GM06990 (cell line): ENCODE results near the gene MED16.

Experiments used
- DNase-seq: peaks from one replicate; pipeline ENCODE4 v3.0.0-alpha.2; 2011; ENCODE audit not compliant: insufficient read length; ENCODE audit errors: extremely low read depth
- H3K27me3 ChIP-seq: replicated peaks from 2 replicates; pipeline ENCODE4 v1.6.0; 2011; ENCODE audit warnings: low read length; ENCODE audit not compliant: control insufficient read depth, insufficient read depth
- H3K36me3 ChIP-seq: 2 replicates; pipeline ENCODE4 v1.5.1; 2011; ENCODE audit warnings: low read length; ENCODE audit not compliant: control insufficient read depth, insufficient read depth
- H3K4me3 ChIP-seq: replicated peaks from 2 replicates; pipeline ENCODE4 v1.5.1; 2011; ENCODE audit warnings: low read depth, mild to moderate bottlenecking, control low read depth, low read length
- TF ChIP-seq, protein P1 (sequence below): IDR thresholded peaks from 2 replicates; pipeline ENCODE4 v1.5.1; 2011; ENCODE audit warnings: low read length, control low read depth, mild to moderate bottlenecking, inconsistent platforms; ENCODE audit not compliant: insufficient read depth, poor library complexity, severe bottlenecking

The MED16 gene

DNA sequence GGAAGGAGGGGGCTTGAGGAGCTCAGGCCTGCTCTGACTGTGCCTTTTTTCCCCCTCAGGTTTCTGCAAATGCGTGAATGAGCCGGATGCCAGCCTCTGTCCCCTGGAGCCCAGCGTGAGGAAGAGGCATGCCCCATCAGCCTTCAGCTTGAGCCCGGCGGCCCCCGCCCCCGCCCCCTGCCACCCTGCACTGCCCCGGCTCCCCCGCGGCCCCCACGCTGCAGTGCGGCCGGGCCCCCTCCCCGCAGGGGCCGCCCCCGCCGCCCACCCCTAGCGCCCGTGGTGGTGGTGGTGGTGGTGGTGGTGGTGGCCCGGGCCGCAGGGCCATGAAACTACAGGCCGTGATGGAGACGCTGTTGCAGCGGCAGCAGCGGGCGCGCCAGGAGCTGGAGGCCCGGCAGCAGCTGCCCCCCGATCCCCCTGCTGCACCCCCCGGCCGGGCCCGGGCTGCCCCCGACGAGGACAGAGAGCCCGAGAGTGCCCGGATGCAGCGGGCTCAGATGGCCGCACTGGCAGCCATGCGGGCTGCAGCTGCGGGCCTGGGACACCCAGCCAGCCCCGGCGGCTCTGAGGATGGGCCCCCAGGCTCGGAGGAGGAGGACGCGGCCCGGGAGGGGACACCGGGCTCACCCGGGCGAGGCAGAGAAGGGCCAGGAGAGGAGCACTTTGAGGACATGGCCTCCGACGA, 36.4 kb upstream of the MED16 start:
- peak; percentile 5 for DNase-seq
- TF ChIP-seq, protein P1, sequence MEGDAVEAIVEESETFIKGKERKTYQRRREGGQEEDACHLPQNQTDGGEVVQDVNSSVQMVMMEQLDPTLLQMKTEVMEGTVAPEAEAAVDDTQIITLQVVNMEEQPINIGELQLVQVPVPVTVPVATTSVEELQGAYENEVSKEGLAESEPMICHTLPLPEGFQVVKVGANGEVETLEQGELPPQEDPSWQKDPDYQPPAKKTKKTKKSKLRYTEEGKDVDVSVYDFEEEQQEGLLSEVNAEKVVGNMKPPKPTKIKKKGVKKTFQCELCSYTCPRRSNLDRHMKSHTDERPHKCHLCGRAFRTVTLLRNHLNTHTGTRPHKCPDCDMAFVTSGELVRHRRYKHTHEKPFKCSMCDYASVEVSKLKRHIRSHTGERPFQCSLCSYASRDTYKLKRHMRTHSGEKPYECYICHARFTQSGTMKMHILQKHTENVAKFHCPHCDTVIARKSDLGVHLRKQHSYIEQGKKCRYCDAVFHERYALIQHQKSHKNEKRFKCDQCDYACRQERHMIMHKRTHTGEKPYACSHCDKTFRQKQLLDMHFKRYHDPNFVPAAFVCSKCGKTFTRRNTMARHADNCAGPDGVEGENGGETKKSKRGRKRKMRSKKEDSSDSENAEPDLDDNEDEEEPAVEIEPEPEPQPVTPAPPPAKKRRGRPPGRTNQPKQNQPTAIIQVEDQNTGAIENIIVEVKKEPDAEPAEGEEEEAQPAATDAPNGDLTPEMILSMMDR = no peak
- peaks cover 26% of the 10 kb centered on the region for H3K36me3 ChIP-seq
- H3K4me3 ChIP-seq = no peak overlapping the region
- no peaks in the 10 kb centered on the region for H3K27me3 ChIP-seq

GRCh38 chr19:928471-929202, 35.6 kb upstream of the MED16 start:
- TF ChIP-seq, protein P1 = no peak
- peaks cover 23% of the 10 kb centered on the region for H3K36me3 ChIP-seq
- H3K27me3 ChIP-seq = no peaks in the 10 kb centered on the region
- DNase-seq = peak; percentile 1
- H3K4me3 ChIP-seq = no peak overlapping the region; the same call in 1 of the 2 replicates

DNA sequence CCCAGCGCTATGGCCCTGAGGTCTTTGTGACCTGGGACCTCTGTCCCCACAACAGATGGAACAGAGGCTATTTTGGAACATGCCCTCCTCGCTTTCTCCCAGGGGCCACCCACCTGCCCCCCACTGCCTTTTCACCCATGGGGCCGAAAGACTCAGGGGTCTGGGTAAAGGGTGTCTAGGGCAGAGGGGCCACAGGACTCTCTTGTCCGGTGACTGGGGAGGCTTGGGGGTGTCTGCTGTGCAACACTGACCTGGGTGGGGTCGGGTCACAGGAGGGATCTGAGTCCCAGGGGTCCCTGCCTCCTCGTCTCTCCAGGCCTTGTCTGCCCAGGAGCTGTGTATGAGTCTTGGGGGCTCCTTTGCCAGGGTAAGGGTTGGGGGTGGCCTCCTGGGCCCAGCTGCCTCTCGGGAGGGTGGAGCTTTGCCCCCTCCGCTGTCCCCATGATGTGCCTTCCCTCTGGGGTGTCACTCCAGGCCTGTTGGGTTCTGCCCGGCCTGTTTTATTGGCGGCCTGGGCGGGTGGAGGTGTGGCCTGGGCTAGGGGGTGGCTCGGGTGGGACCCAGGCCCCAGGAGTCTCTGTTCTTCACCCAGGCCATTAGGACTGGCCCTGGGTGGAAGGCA, 34.9 kb upstream of the MED16 start:
- TF ChIP-seq, protein P1 = no peak
- DNase-seq = peak; percentile 13
- peak overlapping the region; percentile 74 for H3K4me3 ChIP-seq
- H3K27me3 ChIP-seq = no peaks in the 10 kb centered on the region
- peaks cover 22% of the 10 kb centered on the region for H3K36me3 ChIP-seq

DNA sequence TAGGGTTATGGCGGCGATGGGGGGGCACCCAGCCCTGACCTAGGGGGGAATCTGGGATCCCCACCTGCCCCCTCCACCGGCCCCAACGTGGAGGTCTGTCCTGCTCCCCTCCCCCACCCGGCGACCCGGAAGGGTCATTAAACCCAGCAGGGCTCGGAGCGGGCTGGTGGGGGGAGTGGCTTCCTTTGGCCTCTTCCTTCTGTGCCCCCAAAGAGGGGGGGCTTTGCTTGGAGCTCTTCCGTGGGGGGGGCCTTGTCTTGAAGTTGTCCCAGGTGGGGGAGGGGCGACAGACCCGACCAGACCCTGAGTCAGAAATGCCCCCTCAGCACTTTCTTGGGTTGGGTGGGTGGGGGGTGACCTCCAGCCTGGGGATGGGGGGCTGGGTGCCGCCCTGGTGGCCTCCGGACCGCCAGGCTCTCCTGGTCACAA, 34.4 kb upstream of the MED16 start:
- Histone ChIP-seq H3K4me3 (peak overlapping the region; percentile 74), H3K36me3 (peaks cover 19% of the 10 kb centered on the region), H3K27me3 (no peaks in the 10 kb centered on the region)
- TF ChIP-seq, protein P1 = no peak
- DNase-seq = no peak

GRCh38 chr19:926589-927350, 33.8 kb upstream of the MED16 start:
- DNase-seq = peak; percentile 71
- Histone ChIP-seq H3K4me3 (peak overlapping the region; percentile 74), H3K36me3 (peaks cover 16% of the 10 kb centered on the region), H3K27me3 (no peaks in the 10 kb centered on the region)
- TF ChIP-seq, protein P1 = no peak
